Measurements from ENCODE around the gene SLC4A7. TPM values are rescaled to one million over a fixed set of nuclear protein-coding genes. Genes with fewer than 3 reads are reported as not detected.

Gene SLC4A7
- total and polyA plus RNA-seq, 2 donors (not counting 3 experiments of a cell fraction or from before 2014, with no cell fraction given): 7.8 to 50.9 TPM

DNA sequence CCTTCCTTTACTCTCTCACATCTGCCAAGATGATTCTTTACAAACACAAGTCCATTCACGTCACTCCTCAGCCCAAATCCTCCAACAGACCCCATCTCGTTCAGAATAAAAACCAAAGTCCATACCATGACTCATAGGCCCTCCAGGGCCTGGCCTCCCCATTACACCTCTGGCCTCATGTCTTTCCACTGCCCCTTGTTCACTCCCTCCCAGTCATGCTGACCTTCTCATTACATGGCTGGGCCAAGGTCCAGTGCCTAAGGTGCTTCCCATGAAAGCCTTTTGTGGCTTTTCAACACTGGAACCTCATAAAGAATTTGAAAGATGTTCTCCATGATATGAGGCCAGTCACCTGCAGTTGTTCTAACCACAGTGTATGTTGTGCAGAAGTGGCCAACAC, 159.5 kb downstream of the SLC4A7 start:
- BruUV-seq (replicated peaks): no TSS peak
- CTCF ChIA-PET: interaction anchor here (1.0 kb wide), 1 partner anchor 357 kb away, joined by 4 read pairs; no protein-coding TSS in a partner anchor

More for the DNA sequence above, 159.5 kb downstream of the SLC4A7 start:
- H3K36me3 ChIP-seq (ENCODE audit: control insufficient read depth in 2 of 2, extremely low read depth in 1 of 2, insufficient read depth in 2 of 2, low read length in 2 of 2): no peaks in the 10 kb centered on the region
- no peak overlapping the region for H3K4me2 ChIP-seq (ENCODE audit: insufficient read depth, low read length)
- H4K20me1 ChIP-seq (replicated peaks; ENCODE audit: control insufficient read depth, extremely low read depth, insufficient read depth, low read length): no peaks in the 10 kb centered on the region
- intact Hi-C loops (cut with micrococcal nuclease): no loop called here
- no peaks in the 10 kb centered on the region for H3K9me3 ChIP-seq (replicated peaks; ENCODE audit: control insufficient read depth, insufficient read depth, low read length)
- DNase-seq (ENCODE audit: low read depth, low spot score): no peak
- TF ChIP-seq EZH2 (IDR thresholded peaks at IDR 0.05; ENCODE audit: borderline replicate concordance, low read depth, low read length, severe bottlenecking) (no peak), JUN (IDR thresholded peaks at IDR 0.05; ENCODE audit: borderline replicate concordance, insufficient read depth, insufficient read length, low read depth) (no peak), MYC (IDR thresholded peaks at IDR 0.05; ENCODE audit: low read depth, low read length) (no peak), GATA2 (IDR thresholded peaks at IDR 0.05; ENCODE audit: insufficient read depth, insufficient read length, low read depth, low read length) (no peak), MAX (IDR thresholded peaks at IDR 0.05; ENCODE audit: insufficient read depth, insufficient read length) (no peak), CTCF (IDR thresholded peaks at IDR 0.05; ENCODE audit: extremely low read depth in 1 of 2, insufficient read depth in 1 of 2, low read depth in 1 of 2, low read length in 2 of 2) (no peak), FOS (IDR thresholded peaks at IDR 0.05; ENCODE audit: borderline replicate concordance, insufficient read depth, low read length) (no peak)
- FAIRE-seq: no peak
- H3K27me3 ChIP-seq (ENCODE audit: control insufficient read depth in 2 of 2, insufficient read depth in 2 of 2, low read length in 2 of 2): no peaks in the 10 kb centered on the region
- POLR2A ChIA-PET: no interaction called here
- H3K9ac ChIP-seq (replicated peaks; ENCODE audit: extremely low read depth, insufficient read depth, low read length): no peak overlapping the region
- no peaks in the 10 kb centered on the region for H3K79me2 ChIP-seq (ENCODE audit: control insufficient read depth, insufficient read depth, low read length)
- H3K4me3 ChIP-seq (replicated peaks in 1 of 3; ENCODE audit: insufficient read depth in 1 of 3, low read depth in 1 of 3, low read length in 3 of 3): no peak overlapping the region
- H3K9me1 ChIP-seq (replicated peaks; ENCODE audit: control insufficient read depth, extremely low read depth, insufficient read depth, low read length): no peaks in the 10 kb centered on the region
- peaks cover 14% of the 10 kb centered on the region for H3K4me1 ChIP-seq (ENCODE audit: control insufficient read depth, extremely low read depth, insufficient read depth, low read length)
- dilution Hi-C loops (cut with MboI; ENCODE audit: extremely low pct_ligation_motif_present, low sequenced_read_pairs): no loop called here
- H2AFZ ChIP-seq (ENCODE audit: low read depth, low read length): no peak overlapping the region
- H3K27ac ChIP-seq (ENCODE audit: insufficient read depth, low read depth, low read length): no peak overlapping the region

Data from endothelial cell of umbilical vein (primary cell).